Stimulated activated CD4-positive, alpha-beta T cell treated with anti-CD3 and anti-CD28 coated beads, Interleukin-15, amount 100 ng/mL, for 1 hour (primary cell): ENCODE measurements around the gene ATP7B.
"Not testable (repeated sequence)": the region's sequence is repeated elsewhere in the genome, so short reads cannot be mapped to it uniquely, and the experiment has no call there.

Experiments used
- DNase-seq, 2 donors: peaks; one replicate each; pipeline ENCODE4 v3.0.0-alpha.2; 2020; ENCODE audit warnings: low read depth in 1 of 2, low spot score in 1 of 2

ATP7B gene

DNA sequence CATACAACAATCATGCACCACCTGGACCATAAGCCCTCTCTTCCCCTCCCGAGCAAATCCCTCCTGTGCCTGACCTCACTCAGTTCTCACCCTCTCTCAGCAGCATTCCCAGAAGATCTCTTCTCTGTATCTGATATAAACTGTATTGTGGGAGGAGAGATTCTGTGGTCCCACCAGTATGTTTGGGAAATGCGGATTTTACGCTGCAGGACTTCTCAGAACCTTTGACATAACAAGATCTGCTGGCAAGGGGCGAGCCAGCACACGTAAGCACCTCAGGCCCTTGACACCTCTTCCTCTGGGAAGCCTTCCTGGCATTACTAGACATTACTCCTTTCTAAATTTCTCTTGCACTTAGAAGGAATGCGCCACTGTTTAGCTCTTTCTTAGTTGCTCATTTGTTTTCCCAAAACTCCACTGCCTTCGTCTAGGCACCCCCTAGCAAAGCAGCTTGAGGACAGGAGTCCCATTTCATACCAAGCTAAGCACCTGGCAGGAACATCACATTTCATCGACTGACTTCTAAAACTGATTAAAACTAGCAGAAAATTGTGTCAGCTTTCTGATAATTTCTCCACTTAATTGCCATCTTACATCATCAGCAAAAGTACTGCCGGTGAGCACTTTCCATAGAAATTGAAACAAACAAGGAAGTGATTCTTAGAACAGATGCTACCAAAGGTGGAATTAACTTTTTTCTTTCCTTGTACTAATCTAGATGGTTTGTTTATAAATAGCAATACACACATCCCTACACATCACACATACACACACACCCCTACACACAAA lies 86.3 kb downstream of the ATP7B start:
- no peak for DNase-seq

DNA sequence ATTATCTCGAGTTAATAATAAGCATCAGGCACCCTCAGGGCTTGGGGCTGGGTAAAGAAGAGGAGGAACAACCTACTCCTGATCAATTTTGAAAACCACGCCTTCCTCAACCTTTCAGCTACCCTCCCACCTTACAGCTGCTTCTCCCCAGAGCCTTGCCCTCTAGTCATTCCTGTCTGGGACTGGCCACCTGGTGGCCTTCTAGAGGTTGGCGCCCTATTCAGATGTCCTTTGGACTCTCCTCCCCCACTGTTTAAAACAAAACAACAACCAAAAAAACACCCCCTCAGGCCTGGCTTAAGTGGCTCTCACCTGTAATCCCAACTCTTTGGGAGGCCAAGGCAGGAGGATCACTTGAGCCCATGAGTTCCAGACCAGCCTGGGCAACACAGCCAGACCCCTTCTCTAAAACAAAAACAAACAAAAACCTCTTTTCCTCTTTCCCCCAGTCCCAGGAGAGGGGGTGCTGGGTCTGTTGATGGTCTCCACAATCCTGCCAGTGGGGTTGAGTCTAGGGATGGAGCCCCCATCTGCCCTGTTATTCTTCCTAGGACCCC lies 87.2 kb downstream of the ATP7B start:
- no peak for DNase-seq

DNA sequence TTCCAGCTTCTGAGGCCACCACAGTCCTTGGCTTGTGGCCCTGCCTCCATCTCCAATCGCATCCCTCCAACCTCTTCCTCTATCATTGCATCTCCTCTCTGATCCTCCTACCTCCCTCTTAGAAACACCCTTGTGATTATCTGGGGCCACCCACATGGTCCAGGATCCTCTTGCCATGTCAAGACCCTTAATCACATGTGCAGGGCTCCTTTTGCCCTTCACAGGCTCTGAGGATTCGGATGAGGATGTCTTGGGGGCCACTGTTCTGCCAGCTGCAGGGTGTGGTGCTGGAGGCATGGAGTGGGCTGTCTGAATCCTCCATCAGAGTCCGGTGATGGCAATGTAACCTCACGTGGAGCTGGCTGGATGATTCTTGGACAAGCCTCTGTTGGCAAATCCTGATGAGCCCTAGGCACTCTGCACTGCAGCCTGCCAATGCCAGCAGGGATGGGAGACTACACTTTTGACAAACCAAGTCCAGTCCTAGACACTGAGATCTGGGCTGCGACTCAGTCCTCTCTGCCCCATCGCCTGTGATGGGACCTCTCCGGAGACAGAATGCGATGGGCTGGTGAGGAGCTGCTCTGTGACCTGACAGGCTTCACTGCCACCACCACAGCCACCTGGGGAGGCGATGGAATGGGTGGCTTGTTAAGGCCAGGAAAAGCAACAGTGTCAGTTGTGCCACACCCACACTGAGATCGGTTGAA lies 88.3 kb downstream of the ATP7B start:
- no peak for DNase-seq

DNA sequence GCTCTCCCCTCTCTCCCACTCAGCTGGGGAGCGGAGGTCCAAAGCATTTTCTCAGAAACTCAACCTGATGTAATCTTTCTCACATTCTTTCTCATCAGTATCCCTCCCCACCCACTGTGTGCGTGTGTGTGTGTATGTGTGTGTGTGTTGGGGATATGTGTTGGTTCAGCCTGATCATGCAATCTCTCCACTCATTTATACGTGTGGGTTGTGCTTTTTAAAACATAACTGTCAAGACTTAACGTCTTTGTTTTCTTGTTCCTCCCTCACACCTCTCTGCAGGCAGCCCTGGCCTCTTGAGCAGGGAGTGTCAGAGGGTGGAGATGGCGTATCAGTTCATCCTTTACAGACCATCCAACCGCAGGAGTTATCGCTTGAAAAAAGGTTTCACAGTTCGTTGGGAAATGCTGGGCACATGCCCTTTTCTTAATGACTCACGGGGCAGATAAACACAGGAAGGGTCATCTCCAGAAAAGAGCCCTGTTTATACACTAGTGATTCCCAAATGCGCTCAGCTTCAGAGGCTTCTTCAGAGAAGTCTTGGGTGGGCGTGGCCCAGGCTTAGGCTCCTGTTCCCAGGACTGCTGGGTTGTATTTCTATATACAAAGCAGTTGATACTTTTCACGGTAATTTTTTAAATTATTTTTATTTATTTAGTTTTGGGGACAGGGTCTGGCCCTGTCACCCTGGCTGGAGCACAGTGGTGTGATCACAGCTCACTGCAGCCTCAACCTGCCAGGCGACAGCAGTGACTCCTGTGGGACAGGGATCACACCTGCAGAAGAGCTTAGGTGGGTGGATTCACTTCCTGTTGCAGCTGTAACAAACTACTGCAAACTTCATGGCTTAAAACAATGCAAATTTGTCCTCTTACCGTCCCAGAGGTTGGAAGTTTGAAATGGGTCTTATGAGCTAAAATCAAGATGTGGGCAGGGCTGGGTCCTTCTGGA lies 89.2 kb downstream of the ATP7B start:
- DNase-seq: no peak

DNA sequence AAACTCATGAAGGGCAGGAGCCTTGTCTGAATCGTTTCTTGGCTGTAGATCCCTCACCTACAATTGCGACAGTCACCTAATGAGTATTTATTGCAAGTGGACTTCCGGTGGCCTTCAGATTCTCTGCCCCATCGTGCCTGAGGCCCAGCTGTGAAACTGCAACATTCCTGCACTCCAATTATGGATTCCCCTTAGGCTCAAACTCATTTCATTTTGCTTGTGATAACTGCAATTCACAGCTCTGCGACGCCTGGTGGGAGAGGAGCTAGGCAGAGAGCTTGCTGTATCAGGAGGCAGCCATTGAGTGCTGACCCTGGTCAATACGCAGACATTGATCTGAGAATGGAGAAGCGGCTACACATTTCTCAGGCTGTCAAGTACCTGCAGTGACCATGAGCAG lies 90.5 kb downstream of the ATP7B start:
- no peak for DNase-seq

DNA sequence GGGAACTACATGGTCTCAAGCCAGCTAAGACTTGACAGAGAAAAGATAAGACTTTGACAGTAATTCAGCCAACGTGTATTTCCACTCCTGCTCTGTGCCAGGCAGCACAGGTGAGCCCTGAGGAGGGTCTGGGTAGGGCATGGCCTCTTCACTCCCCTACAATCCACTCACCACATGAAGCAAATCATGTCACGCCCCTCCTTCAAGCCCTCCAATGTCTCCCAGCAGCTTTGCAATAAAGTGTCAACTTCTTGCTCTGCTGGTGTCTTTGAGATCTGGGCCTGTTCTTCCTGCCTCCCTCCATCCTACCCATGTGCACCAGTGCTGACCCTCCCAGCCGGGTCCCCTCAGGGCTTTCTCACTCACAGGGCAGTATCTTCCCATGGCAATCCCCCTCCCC lies 91.0 kb downstream of the ATP7B start:
- DNase-seq: no peak

DNA sequence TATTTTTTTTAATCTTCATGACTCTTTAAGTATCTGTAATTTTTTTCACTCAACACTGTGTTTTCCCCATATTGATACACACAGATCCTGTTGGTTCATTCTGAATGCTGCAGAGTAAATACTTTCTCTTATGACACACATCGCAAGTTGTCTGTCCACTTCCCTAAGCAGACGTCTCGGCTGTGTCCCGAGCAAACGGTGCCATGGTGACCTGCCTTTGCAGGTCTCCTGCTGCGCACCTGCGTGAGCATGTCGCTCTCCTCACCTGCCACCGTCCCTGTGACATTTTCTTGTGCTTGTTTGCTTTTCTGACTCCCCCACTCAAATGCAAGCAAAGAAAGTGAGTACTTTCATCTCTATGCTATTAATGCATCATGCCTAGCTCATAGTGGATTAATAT lies 91.7 kb downstream of the ATP7B start:
- no peak for DNase-seq

DNA sequence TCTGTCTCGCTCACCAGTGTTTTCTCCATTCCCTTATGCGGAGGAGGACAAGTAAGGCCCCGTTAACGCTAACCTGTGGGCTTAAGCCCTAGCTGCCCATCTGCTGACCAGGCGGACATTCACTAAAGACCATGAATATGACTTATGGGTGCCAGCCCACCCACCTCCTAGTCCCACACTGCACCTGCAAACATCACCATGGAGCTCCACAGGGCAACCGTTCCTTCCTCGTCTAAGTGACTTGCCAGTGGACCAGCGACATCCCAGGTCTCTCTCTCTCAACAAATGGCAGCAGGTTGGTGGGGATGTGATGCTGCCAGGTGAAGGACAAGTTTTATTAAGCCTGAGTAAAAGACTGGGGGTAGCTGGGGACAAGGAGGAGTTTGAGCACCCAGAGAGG lies 94.3 kb downstream of the ATP7B start:
- no peak for DNase-seq

DNA sequence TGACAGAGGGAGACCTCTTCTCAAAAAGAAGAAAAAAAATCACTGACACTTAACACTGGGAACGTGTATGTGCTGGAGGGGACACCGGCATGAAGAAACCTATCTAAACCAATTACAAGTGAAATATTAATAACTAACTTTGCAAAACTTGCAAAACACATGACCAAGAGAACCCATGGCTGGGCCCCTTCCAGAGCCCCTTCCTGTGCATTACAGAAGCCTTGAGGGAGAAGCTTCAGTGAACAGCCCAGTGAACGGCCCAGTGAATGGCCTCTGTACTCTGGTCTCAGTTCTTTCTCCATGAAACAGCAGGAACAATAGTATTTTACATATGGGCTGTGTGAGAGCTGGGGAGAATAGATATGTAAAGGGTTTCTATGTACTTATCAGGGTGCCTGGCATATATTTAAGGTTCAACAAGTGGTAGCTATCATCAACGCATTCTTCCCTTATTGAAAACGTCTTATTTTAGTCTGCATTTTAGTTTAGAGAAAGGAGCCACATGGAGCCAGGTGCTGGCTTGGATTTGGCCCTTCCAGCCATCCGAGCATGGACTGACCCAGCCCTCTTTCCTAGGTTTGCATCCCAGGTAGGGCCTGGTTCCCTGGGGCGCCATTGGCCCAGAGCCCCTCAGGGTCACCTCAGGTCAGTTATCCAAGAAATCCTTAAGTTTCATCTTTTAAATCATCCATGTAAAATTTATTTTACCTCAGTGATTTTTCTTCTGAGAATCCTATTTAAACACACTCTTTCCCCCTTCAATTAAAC lies 95.0 kb downstream of the ATP7B start:
- DNase-seq: no peak

DNA sequence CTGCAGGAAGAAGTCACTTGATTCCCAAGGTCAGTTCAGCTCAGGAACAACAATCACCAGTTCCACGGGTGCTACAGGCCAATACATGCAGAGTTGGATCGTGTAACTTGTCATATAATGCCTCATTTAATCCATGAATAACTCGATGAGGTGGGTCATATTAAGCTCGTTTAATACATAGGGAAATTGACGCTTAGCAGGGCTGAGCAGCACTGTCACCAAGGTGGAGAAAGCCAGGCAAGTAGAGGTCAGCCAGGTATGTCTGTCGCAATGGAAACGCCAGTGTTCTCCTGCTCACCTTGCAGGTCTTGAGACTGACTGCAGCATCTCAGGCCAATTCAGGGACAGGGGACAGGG lies 97.1 kb downstream of the ATP7B start:
- no peak for DNase-seq

DNA sequence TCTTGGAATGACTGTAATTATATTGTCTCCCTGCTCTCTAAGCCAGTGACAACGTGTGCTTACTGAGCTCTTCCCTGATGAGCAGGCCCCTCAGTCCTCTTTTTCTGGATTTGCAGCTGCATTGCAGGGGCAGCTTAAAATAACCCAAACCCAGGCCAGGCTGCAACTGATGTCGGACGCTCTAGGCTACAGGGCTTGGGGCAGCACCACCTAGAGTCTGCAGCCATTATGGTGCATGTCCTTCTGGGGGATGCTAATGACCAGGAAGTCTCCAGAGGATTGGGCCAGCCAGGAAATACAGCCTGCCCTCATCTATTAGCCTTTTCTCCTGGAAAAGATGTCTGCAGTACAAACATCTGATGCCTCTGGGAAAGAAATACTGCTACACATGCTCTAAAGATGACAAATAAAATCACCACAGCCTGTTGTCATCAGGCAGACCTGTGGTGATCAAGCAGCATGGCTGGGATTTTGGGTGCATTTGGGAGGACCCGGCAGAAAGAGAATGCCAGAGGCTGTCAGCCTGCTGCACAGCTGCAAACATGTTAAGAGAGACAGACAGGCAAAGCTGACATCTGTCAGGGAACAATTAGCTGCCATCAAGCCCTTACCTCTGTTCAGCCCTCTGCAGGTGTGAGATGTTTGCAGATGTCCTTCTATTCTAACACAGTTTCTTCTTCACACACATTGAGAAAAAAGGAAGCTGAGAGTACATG lies 97.7 kb downstream of the ATP7B start:
- no peak for DNase-seq

DNA sequence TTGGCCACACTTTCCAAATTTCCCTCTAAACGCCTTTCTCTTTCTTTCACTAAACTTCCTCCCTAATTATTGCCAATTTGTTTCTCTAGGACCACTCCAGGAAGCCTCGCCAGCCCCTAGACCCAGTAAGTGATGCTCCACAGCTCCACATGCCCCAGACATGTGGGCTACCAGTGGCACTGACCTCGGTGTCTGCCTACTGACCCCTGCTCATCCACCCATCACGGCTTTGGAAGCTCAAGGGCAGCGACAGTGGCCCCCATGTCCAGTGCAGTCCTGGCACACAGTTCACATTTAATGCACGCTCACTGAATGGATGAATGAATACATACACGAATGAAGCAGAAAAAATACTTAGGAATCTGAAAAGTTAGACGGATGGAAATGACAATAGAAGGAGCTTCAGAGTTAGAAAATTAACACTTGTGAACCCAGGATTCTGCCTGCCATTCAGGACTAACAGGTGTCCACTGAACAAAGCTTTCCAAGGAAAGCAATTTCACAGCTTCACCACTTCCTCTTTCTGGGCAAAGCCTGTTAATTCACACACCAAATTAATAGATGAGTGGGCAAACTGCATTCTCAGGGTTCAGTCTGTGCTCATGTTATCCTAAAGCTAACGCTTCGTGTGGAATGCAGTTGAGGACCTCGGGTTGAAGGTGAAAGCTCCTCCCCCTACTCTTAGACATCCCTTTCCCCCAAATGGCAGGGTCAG lies 98.6 kb downstream of the ATP7B start:
- no peak for DNase-seq

DNA sequence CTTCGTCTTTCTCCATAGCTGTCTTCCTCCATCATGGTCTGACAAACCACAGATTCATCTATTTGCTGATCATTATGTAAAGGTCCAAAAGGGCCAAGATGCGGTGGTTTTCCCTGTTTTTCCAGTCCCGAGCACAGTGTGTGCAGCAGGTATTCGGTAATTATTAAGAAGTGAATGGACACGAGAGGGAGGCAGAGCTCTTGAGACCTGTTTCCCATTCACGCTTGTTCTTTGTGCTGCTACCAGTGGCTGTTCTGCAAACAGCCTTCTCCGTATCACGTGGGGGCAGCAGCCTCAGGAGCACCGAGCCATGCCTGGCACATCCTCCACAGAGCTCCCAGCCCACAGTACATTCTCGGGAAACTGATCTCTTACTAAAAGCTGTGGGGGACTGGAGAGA lies 99.2 kb downstream of the ATP7B start:
- DNase-seq: no peak

DNA sequence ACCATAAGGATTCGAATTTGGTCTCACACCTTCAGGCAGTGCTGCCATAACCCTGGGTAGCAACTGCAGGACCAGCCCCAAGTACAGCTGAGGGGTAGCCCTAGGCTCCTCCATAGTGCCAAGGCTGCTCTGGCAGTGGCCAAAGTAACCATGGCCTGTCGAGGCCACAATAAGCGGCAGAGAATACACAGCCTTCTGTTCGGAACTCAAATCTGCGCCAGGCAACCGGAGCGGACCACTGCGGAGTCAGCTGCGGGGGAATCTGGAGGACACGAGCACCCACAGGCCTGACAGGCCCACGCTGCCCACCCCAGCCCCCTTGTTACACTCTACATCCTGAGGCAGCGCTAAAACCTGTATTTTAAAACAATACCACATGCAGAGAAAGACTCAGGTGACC lies 100.7 kb downstream of the ATP7B start:
- DNase-seq: no peak

DNA sequence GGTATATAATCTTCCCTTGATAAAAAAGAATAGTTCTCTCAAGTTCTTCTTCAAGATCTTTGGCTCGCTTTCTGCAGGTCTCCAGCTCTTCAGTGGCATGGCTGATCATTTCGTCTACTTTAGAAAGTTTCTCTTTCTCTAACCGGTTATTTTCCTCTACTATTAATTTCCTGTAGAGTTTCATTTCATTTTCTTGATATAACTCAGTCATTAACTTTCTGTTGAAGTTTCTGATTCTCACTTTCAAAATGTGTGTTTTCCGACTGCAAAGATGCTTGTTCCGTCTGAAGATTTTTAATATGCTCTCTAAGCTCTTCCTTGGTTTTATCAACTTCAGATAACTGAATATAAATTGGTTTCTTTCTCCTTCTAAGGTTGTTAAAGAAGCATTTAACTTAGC lies 102.0 kb downstream of the ATP7B start:
- not testable (repeated sequence) for DNase-seq

DNA sequence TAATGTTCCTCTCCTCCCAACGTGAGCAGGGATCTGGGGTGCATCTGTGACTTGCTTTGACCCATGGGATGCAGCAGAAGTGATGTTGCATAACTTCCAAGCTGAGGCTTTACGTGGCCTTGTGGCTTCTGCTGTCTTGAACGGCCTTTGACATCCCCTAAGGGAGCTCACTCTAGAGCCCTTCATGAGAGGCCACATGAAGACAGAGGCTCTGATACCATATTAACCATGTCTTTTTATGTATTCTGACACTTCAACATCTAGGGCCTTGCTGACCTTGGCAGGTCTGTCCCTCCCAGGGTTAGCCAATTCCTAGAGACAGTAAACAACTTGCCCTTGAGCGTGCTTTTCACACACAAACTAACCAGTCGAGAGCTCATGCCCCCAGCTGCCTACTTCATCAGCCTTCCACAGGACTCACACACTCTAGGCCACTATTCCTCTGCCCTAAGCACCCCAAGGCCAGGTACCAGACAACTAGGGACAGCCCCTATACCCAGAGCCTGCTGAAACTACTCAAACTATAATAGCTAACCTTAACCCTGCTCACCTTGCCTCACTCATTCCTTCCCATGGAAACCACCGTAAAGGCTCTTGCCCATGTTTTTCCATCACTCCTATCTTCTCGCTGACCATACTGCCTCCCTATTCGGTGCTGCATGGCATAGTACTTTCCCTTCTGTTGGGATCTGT lies 104.1 kb downstream of the ATP7B start:
- DNase-seq: no peak

DNA sequence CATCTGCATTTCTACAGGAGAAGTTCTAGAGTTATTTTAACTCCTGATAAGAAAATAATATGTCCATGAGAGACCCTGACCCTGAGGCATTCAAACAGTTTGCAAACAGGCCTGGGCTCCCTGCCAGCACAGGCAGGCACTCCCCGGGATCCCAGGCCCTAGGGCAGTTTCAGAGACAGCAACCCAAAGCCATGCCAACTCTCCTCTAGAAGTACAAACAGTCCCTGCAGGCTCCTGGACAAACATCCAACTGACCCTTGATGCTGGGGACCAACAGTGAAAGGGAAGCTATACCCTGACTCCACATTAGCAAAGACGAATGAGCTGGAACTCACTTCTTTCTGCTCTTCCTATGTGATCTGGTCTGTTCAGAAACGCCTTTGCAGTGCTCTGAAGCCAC lies 104.7 kb downstream of the ATP7B start:
- DNase-seq: no peak

DNA sequence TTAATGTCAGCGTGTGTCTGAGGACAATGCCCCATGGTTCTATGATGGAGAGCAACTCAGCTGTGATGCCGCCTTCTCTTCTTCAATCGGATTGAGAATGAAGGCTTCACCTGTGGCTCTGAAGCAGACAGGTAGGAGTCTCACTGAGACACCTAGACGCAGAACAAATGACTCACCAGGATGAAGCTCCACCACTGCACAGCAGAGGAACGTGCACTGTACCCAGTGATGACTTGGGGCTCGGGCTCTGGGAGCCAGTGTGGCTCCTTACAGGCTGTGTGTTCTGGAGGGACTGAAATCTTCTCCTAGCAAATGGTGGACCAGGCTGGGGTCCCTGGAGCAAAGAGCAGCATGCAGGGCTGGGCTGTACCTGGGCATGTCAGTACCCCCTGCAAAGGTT lies 105.5 kb downstream of the ATP7B start:
- DNase-seq: no peak

DNA sequence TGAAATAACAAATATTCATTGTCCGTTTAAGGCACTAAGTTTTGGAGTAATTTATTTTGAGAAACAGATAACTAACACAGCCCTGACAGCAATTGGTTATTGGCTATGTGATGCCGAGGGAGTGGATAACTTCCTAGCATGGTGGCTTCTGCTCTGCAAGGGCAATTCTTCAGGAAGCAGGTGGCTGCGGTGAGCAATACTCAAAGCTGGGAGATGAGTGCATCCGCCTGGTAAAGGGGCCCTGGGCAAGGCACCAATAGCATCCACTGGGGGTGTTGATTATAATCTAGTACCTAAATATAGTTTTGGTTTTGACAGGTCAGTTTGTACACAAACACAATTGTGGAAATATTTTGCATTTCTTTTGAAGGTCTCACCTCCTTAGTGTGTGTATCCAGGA lies 108.5 kb downstream of the ATP7B start:
- DNase-seq: no peak
